Measurements from ENCODE around the gene TBC1D30. TPM values are rescaled to one million over a fixed set of nuclear protein-coding genes. Genes with fewer than 3 reads are reported as not detected.
"Not testable (repeated sequence)": the region's sequence is repeated elsewhere in the genome, so short reads cannot be mapped to it uniquely, and the experiment has no call there.

TBC1D30 gene
- total RNA-seq, 6 donors from 2014 or later, result 13.0 to 35.2 (median 16.8) TPM

GRCh38 chr12:64840949-64841717 lies 16.7 kb downstream of the TBC1D30 start:
- no peak overlapping the region for H3K27ac ChIP-seq
- TF ChIP-seq POLR2A (IDR thresholded peaks at IDR 0.05), result no peak
- no peak for TF ChIP-seq POLR2AphosphoS5 (IDR thresholded peaks at IDR 0.05)
- no peak for TF ChIP-seq EP300 (IDR thresholded peaks at IDR 0.05)
- no peak for TF ChIP-seq CTCF (IDR thresholded peaks at IDR 0.05)
- DNase-seq (no peak), ATAC-seq (ENCODE audit: low FRiP score in 2 of 2) (no peak)
- H3K36me3 ChIP-seq, result peaks cover 0 to 19% (median 0%) of the 10 kb centered on the region in 4 donors
- H3K27me3 ChIP-seq, result no peaks in the 10 kb centered on the region
- no peak overlapping the region for H3K4me3 ChIP-seq
- 94 to 96% methylated on average over 5 of the region's 5 CpGs for WGBS, 2 donors
- H3K4me1 ChIP-seq, result no peaks in the 10 kb centered on the region
- no peaks in the 10 kb centered on the region for H3K9me3 ChIP-seq

- 93 to 98% methylated on average over 4 of the region's 4 CpGs for WGBS, 2 donors
- not testable (repeated sequence) for H3K4me1 ChIP-seq; DNase-seq; ATAC-seq (ENCODE audit: low FRiP score in 2 of 2); H3K4me3 ChIP-seq; H3K36me3 ChIP-seq; H3K27ac ChIP-seq; H3K27me3 ChIP-seq; H3K9me3 ChIP-seq
Observed at GRCh38 chr12:64848409-64848808, 24.0 kb downstream of the TBC1D30 start.

GRCh38 chr12:64858882-64859605 lies 34.6 kb downstream of the TBC1D30 start:
- H3K27me3 ChIP-seq, result no peaks in the 10 kb centered on the region
- 89 to 92% methylated on average over 4 of the region's 4 CpGs for WGBS, 2 donors
- ATAC-seq (ENCODE audit: low FRiP score in 2 of 2) (peak in 1 of 2 donors; percentile 55), DNase-seq (no peak)
- H3K27ac ChIP-seq, result no peak overlapping the region
- H3K9me3 ChIP-seq, result no peaks in the 10 kb centered on the region
- no peak overlapping the region for H3K4me3 ChIP-seq
- TF ChIP-seq POLR2AphosphoS5 (IDR thresholded peaks at IDR 0.05) (no peak), POLR2A (IDR thresholded peaks at IDR 0.05) (no peak), CTCF (IDR thresholded peaks at IDR 0.05) (no peak), EP300 (IDR thresholded peaks at IDR 0.05) (no peak)
- no peaks in the 10 kb centered on the region for H3K36me3 ChIP-seq
- H3K4me1 ChIP-seq, result no peaks in the 10 kb centered on the region

GRCh38 chr12:64860446-64860998 lies 36.1 kb downstream of the TBC1D30 start:
- H3K4me1 ChIP-seq, result no peaks in the 10 kb centered on the region
- no peak overlapping the region for H3K4me3 ChIP-seq
- DNase-seq (no peak), ATAC-seq (ENCODE audit: low FRiP score in 2 of 2) (no peak)
- H3K9me3 ChIP-seq, result no peaks in the 10 kb centered on the region
- no peak for TF ChIP-seq CTCF (IDR thresholded peaks at IDR 0.05)
- TF ChIP-seq EP300 (IDR thresholded peaks at IDR 0.05), result no peak
- no peak for TF ChIP-seq POLR2AphosphoS5 (IDR thresholded peaks at IDR 0.05)
- TF ChIP-seq POLR2A (IDR thresholded peaks at IDR 0.05), result no peak
- no peaks in the 10 kb centered on the region for H3K27me3 ChIP-seq
- H3K36me3 ChIP-seq, result no peaks in the 10 kb centered on the region
- no peak overlapping the region for H3K27ac ChIP-seq
- 92 to 96% methylated on average over 4 of the region's 4 CpGs for WGBS, 2 donors

GRCh38 chr12:64864319-64864718 lies 39.9 kb downstream of the TBC1D30 start:
- WGBS, 2 donors, result 58 to 70% methylated on average over 5 of the region's 5 CpGs
- H3K27ac ChIP-seq, result no peak overlapping the region
- no peak for TF ChIP-seq POLR2A (IDR thresholded peaks at IDR 0.05)
- TF ChIP-seq POLR2AphosphoS5 (IDR thresholded peaks at IDR 0.05), result no peak
- no peak for TF ChIP-seq CTCF (IDR thresholded peaks at IDR 0.05)
- TF ChIP-seq EP300 (IDR thresholded peaks at IDR 0.05), result no peak

More at GRCh38 chr12:64864319-64864718, 39.9 kb downstream of the TBC1D30 start:
- no peak for ATAC-seq (ENCODE audit: low FRiP score in 2 of 2)
- no peak overlapping the region for H3K4me3 ChIP-seq
- peaks cover 0 to 3% (median 0%) of the 10 kb centered on the region in 4 donors for H3K36me3 ChIP-seq
- no peaks in the 10 kb centered on the region for H3K9me3 ChIP-seq
- no peaks in the 10 kb centered on the region for H3K4me1 ChIP-seq
- H3K27me3 ChIP-seq, result no peaks in the 10 kb centered on the region
- DNase-seq, result no peak

All from upper lobe of left lung (tissue), 6 donors.